Occipital lobe (tissue), 2 donors: Measurements from ENCODE around the gene PCDH17. TPM values are rescaled to one million over a fixed set of nuclear protein-coding genes. Genes with fewer than 3 reads are reported as not detected.

Source experiments
- DNase-seq: peaks from one replicate; lab custom pipeline; 2025; lab: John Stamatoyannopoulos, UW
- total RNA-seq: library from RNA; depleted of rRNA; stranded (reverse); fragments of >200 nt; gene quantifications from one replicate; pipeline ENCODE4 v1.2.3, GENCODE V29; 2014

PCDH17 gene
- total RNA-seq, 1 donor from 2014 or later = 21.1 TPM

DNA sequence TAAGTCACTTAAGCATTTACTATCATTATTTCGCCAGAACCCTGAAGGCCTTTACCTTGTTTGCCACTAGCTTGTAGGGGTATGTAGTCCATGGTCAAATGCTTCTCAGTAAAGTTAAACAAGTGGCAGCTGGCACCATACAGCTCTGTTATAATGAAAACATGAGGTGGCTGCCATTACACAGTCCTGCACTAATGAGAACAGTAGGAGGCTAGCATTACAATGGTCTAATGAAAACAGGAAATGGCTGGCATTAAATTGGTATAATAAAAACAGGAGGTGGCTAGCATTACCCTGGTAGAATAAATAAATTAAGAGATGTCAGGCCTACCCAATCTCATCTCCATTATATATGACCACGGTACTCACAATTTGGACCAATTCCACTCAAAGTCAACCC lies 107.5 kb downstream of the PCDH17 start:
- DNase-seq = no peak

- no peak for DNase-seq
These were observed 108.1 kb downstream of the PCDH17 start for GRCh38 chr13:57739543-57740190.

DNA sequence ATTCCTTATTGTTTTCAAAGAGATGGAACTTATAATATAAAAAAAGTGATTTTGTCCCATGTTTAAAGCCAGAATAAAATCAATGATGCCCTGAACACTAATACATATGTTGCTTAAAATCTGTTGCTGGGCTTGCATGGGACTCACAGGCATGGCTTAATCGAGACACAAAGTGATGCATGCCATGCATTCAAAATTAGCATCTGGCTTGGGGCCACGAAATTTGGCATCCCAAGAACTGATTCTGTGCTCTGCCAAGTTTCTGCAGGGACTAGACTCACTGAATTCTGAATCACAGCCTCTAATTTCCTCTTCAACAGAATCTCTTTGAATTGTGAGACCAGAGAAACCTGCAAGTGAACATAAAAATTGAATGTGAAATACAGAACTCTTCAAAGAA lies 109.2 kb downstream of the PCDH17 start:
- peak; percentile 62 for DNase-seq

DNA sequence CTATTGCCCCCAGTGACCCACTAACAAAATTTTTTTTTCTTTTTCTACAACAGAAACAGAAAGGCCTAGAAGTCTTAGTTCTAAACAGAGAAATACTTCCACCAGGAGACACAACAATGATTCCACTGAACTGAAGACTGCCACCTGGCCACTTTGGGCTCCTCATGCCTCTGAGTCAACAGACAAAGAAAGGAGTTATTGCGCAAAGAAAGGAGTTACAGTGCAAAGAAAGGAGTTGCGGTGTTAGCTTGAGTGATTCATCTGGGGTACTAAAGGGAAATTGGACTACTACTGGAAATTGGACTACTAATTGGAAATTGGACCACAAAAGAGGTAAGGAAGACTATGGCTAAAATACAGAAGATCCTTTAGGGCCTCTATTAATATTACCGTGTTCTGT lies 116.6 kb downstream of the PCDH17 start:
- no peak for DNase-seq

DNA sequence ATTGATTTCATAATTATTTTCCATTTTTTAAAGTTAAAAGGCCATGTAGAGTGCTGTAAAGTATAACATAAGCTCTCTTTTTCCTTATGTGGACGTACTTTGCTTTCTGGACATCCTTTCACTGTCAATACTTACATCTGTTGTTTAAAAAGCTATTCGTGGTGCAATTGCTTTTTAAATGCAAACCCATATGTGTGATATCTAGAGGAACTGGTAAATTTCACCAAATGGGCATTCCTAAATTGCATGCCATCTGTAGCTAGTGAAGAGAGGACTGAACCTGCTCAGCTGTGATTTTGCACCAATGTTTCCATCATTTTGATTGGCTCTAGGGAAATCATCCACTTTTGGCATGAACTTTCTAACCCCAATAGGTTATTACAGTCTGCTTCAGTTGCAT lies 129.4 kb downstream of the PCDH17 start:
- DNase-seq = no peak

DNA sequence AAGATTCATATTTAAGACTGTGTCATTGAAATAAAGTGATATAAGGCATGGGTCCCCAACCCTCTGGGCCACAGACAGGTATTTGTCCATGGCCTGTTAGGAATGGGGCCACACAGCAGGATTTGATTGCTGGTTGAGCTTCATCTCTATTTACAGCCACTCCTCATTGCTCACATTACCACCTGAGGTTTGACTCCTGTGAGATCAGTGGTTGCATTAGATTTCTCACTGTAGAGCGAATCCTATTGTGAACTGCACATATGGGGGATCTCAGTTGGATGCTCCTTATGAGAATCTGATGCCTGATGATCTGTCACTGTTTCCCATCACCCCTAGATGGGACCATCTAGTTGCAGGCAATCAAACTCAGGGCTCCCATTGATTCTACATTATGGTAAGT lies 132.1 kb downstream of the PCDH17 start:
- no peak for DNase-seq
